Uterus (tissue), 2 donors: Measurements from ENCODE around the gene CSAG3.

Source experiments
- CTCF ChIP-seq, 4 experiments: fragments of 200-600 bp in 2 of 4; fragments of 450-650 bp in 2 of 4; sonication (generic) in 2 of 4; IDR thresholded peaks; one replicate each; pipeline ENCODE4 v1.5.1; 2016 to 2019; ENCODE audit warnings: antibody characterized with exemption in 4 of 4, mild to moderate bottlenecking in 2 of 4, moderate library complexity in 1 of 4
- POLR2A ChIP-seq, 2 donors: fragments of 450-650 bp; IDR thresholded peaks; one replicate each; pipeline ENCODE4 v1.6.1; 2016; ENCODE audit warnings: antibody characterized with exemption in 2 of 2, mild to moderate bottlenecking in 1 of 2, moderate library complexity in 1 of 2

- TF ChIP-seq CTCF (IDR thresholded peaks at IDR 0.05): no peak
- TF ChIP-seq POLR2A (IDR thresholded peaks at IDR 0.05): no peak
Measured at GRCh38 chrX:152735101-152735500, 23.9 kb upstream of the CSAG3 start.
